Raji (cell line): Measurements from ENCODE around the gene LRP5.

ENCODE experiments used
- POLR2A ChIP-seq: IDR thresholded peaks from 2 replicates; pipeline ENCODE4 v1.6.1; 2011; ENCODE audit warnings: low read depth, low read length, control low read depth; ENCODE audit not compliant: insufficient read depth

The LRP5 gene

GRCh38 chr11:68373815-68374501, 61.6 kb downstream of the LRP5 start:
- TF ChIP-seq POLR2A, result no peak

GRCh38 chr11:68374531-68374930, 62.1 kb downstream of the LRP5 start:
- TF ChIP-seq POLR2A, result no peak

- no peak for TF ChIP-seq POLR2A
These were observed 62.9 kb downstream of the LRP5 start for GRCh38 chr11:68375337-68375736.

- TF ChIP-seq POLR2A, result no peak
These were observed 63.4 kb downstream of the LRP5 start for GRCh38 chr11:68375766-68376165.

- TF ChIP-seq POLR2A, result no peak
These were observed 65.0 kb downstream of the LRP5 start for GRCh38 chr11:68377389-68377795.

- TF ChIP-seq POLR2A, result no peak
These were observed 66.8 kb downstream of the LRP5 start for GRCh38 chr11:68379206-68379605.

GRCh38 chr11:68380786-68381622, 68.6 kb downstream of the LRP5 start:
- no peak for TF ChIP-seq POLR2A

- TF ChIP-seq POLR2A, result no peak
These were observed 69.3 kb downstream of the LRP5 start for GRCh38 chr11:68381716-68382115.

GRCh38 chr11:68382358-68382998, 70.1 kb downstream of the LRP5 start:
- TF ChIP-seq POLR2A, result no peak

GRCh38 chr11:68383976-68384501, 71.6 kb downstream of the LRP5 start:
- TF ChIP-seq POLR2A, result no peak

- TF ChIP-seq POLR2A, result no peak
These were observed 72.2 kb downstream of the LRP5 start for GRCh38 chr11:68384530-68385081.

- TF ChIP-seq POLR2A, result no peak
These were observed 72.7 kb downstream of the LRP5 start for GRCh38 chr11:68385128-68385527.

GRCh38 chr11:68386331-68386978, 74.1 kb downstream of the LRP5 start:
- TF ChIP-seq POLR2A, result no peak

GRCh38 chr11:68387840-68388239, 75.4 kb downstream of the LRP5 start:
- TF ChIP-seq POLR2A, result no peak

GRCh38 chr11:68388595-68389198, 76.3 kb downstream of the LRP5 start:
- TF ChIP-seq POLR2A, result no peak

- no peak for TF ChIP-seq POLR2A
These were observed 77.9 kb downstream of the LRP5 start for GRCh38 chr11:68390315-68390714.
